HG03342 (cell line): ENCODE measurements around the gene CTNNA2.

Experiments used
- ATAC-seq: cut with Tn5 transposase; IDR thresholded peaks from one replicate; pipeline ENCODE4 v1.9.1; 2021; ENCODE audit warnings: mild to moderate bottlenecking, moderate library complexity; ENCODE audit not compliant: unreplicated experiment

CTNNA2 gene

DNA sequence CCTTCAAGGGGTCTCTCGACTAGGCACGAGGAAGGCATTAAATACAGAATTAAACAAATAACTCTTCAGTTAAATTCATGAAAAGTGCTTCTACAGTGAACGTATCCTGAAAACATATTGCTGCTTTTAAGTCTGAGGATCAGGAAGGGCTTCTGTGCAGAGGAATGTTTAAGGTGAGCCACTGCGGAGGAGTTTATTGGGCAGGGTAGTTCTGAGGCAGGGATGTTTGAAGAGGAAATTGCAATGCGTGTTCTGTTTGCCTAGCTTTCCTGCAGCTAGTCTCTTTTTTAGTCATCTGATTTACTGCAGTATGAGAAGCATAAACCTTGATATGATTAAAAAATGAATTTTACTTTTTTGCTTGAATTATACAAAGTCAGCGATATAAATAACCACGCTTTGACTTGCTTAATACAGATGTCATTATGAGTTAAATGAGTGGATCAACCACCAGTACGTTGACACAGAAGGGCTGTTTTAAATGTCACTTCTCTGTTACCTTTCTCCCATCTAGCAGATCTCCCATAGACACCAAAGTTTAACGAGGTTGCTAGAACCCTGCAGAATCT lies 98.7 kb downstream of the CTNNA2 start:
- ATAC-seq = no peak

DNA sequence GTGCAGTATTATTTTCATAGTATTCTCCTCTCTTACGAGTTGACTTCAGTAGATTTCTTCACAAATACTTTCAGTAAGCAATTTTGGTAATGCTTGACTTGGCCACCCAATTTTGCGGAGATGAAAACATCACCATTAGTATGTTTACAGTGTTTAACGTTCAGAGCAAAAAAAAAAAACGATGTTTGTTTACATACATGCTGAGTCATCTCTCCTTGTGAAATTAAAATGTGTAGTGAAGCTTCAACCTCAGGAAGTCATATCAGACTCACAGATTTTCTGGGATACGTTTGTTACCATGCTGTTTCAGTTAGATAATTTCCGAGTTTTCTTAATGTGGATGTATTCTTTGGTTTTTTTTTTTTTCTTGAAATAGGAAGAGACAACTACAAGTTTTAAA lies 100.1 kb downstream of the CTNNA2 start:
- no peak for ATAC-seq

DNA sequence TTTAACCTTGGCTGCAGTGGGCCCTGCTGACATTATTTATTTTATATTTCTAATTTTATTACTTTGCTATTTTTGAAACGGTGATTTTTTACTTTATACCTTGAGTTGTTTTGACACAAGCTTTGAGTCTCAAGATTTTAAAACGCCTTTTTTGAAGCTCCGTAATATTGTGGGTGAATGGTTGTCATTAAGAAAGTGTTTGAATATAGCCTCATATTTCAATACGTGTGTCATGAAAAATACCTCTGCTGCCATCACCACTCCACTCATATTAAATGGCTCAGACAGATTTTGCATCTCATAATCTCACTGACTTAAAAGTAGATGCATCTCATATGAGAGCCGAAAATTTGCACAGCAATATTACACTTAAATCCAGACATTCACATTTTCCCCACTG lies 106.6 kb downstream of the CTNNA2 start:
- no peak for ATAC-seq

DNA sequence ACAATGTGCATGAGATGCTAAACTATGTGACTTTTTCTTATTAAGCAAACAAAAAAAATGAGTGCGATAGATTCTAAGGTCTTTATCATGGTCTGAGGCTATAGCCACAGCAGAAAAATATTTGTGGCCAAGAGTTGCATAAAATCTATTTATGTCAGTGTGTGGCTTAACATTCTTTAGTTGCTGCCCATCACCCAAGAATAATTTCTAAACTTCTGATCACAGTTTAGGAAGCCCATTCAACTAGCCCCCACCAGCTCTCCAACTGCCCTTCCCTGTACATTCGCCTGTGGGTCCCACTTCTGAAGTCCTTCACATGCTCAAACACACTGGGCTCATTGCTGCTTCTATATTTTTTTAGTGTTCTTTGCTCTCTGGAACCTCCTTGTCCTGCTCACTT lies 107.1 kb downstream of the CTNNA2 start:
- no peak for ATAC-seq

DNA sequence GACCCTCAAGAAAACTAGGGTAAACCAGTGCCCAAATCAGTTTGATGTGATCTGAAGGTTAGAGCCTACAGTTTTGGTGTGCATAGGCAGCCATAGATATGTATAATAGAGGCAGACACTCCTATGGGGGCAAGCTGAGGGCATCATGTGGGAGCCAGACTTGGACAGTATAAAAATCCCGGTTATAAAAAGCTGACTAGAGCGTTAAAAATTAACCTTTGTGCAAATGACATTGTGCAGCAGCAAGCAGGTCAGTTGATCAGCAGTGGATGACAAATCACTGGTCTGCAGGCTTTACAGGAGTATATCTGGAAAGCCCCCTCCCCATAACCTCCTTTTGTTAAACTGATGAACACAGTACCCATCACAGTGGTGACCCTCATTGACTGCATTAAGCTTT lies 107.8 kb downstream of the CTNNA2 start:
- no peak for ATAC-seq

GRCh38 chr2:79621252-79621651 lies 108.4 kb downstream of the CTNNA2 start:
- ATAC-seq = no peak

DNA sequence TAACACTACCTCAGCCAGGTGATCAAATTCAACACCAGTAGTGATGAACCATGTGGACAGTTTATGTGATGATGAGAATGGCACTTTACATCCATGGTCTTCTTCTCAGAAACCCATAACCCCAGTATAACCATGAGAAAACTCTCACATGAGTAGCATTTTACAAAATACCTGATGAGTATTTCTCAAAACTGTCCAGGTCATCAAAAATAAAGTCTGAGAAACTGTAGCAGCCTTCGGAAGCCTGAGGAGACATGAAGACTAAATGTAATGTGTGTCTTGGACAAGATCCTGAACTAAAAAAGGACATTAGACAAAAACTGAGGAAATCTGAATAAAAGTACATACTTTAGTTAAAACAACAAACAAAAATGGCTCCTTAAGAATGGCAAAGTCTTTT lies 108.9 kb downstream of the CTNNA2 start:
- no peak for ATAC-seq

GRCh38 chr2:79622508-79622907 lies 109.7 kb downstream of the CTNNA2 start:
- no peak for ATAC-seq

DNA sequence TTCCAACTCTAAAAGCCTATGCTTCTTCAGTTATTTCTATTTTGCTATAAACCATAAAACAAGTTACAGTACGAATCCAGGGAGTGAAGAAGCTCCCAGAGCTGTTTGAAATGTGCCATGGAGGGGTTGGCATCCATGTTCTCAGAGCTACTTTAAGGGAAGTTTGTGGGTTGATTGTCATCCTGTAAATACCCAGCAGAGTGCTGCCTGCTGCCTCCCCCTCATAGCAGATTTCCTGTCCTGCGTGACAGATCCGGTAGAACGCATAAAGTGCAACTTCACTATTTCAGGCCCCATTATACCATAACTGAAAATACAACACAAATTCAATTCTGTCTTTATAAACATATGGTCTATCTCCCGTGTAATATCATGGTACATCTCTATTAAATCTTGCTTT lies 114.4 kb downstream of the CTNNA2 start:
- no peak for ATAC-seq

GRCh38 chr2:79630060-79630459 lies 117.2 kb downstream of the CTNNA2 start:
- ATAC-seq = no peak

- ATAC-seq = no peak
These were observed 118.2 kb downstream of the CTNNA2 start for GRCh38 chr2:79630972-79631557.

- ATAC-seq = no peak
These were observed 125.6 kb downstream of the CTNNA2 start for GRCh38 chr2:79638410-79638809.

DNA sequence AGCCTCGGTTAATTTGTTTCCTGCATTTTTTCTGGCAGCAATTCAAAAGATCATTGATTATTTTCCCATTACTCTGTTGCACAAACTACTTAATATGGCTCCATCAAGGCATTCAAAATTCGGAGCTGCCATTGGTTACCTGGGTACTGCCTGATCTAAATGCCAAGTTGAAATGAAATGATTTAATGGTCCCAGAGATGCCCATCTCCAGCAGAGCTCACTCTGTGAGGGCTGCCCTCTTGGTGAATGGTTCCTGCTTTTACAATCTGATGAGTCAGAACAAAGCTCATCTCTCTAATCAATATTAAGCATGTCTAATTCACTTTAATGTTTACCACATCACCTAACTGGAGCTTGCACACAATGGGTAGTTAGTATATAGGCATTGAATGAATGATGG lies 126.1 kb downstream of the CTNNA2 start:
- no peak for ATAC-seq

GRCh38 chr2:79640001-79640400 lies 127.2 kb downstream of the CTNNA2 start:
- no peak for ATAC-seq

DNA sequence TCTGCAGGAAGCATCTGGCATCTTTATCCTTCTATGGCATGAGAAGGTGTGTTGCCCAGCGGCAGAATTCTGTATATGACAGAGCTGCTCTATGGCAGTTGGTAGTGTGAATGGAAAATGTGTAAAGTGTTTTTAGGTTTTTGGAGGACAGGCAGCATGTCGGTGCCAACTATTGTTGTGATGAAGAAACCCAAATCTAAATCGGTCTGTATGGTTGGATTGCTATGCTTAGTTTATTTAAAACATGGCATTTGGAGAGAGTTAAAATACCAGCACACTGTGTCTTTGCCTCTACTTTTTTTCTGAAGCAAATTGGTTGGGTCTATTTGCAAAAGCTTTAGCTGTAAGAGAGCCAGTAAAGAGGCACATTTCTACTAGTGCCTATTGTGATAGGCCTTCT lies 136.7 kb downstream of the CTNNA2 start:
- no peak for ATAC-seq

DNA sequence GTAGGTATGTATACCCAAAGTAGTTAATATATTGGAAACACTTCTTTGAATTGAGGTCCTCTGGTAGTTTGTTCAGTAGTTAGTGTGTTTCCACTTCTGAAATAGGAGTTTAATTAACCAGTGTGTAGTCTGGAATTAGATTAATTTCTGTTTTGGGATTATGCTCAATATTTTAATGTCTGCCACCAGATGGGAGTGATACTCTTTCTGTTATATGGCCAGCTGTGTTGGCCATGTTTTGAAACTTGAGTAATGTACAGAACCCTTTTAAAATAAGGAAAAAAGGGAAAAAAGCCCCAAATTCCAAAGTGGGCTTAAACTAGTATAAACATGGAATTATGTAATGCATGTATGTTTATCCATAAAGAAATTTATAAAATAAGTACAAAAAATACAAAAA lies 147.7 kb downstream of the CTNNA2 start:
- no peak for ATAC-seq

- ATAC-seq = no peak
These were observed 152.2 kb downstream of the CTNNA2 start for GRCh38 chr2:79665091-79665490.

GRCh38 chr2:79666430-79666829 lies 153.6 kb downstream of the CTNNA2 start:
- ATAC-seq = no peak

DNA sequence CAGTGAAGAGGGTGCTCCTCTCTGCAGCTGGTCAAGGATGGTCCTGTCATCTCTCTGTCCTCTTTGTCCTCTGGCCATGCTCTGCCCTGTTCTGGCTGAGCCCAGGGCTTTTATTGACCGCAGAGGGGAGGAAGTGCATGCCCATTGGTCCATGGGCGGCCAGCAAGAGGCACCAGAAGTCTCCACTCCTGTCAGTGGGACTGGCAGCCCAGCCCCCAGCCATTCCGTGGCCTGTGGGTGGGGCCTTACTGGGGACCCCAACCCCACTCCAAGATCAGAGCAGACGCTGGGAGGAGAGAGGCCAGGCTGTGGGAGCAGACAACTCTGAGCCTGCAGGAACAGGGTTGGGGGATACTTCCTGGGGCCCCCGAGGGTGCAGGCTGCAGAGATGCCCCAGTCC lies 156.9 kb downstream of the CTNNA2 start:
- no peak for ATAC-seq

DNA sequence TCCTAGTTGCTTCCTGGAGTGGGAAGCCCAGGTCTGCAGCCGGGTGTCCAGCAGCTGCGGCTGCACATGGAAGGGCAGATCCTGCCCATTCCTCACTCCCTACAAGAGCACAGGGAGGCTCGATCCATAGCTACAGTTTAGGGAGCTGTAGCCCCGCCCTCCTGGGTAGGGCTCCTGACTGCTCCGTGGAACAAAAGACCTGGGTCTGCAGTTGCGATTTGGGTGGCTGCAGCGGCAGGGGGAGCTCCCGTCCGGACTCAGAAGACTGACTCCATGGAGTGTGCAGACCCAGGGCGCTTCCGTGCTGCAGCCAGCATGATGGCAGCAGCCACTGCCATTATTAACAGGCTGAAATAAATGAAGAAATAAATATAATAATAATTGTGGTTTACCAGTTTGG lies 157.3 kb downstream of the CTNNA2 start:
- ATAC-seq = no peak

- no peak for ATAC-seq
These were observed 174.0 kb downstream of the CTNNA2 start for GRCh38 chr2:79686884-79687283.

DNA sequence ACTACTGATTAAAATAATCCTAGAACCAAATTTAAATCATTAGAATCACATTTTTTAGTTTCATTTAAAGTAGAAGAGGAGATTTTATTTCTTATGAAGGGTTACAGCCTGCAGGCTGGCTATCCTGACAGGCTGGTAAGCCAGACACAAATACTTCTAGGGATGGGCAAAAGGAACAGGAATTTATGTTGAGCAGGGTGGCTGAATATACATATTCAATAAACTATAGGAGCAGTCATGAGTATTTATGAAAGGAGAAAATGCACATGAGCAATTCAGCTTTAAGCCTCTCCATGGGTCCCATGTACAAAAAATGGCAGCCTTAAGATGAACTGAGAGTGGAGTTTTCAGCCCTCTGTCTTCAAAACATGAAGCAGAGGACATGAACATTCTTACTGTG lies 182.4 kb downstream of the CTNNA2 start:
- no peak for ATAC-seq

DNA sequence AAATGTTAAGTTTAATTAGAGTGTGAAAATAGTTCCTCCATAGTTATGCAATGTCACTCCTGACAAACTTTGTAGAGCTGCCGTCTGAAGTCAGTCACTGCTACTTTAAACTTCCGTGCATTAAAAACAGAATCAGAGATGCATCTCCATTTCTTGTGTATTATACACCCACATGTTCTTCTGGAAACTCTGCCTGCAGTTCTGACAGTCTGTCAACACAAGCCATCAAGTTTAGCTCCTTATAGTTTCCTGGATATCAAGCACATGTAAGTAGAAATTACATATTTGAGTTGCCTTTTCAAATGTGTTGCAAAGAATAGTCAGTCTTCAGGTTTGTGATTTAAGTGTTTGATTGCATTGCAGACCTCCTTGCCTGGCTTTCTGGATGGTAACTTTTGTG lies 184.3 kb downstream of the CTNNA2 start:
- ATAC-seq = no peak
